SU-DHL-6 (cell line): ENCODE results near the gene EFNB1.

Experiments used
- H2AFZ ChIP-seq: fragments of 200-600 bp; sonication (generic); 2 replicates; pipeline ENCODE4 v1.6.1; 2014; ENCODE audit warnings: low read depth, mild to moderate bottlenecking, moderate library complexity, mixed read lengths, antibody characterized with exemption, low read length; ENCODE audit not compliant: severe bottlenecking
- H3F3A ChIP-seq: fragments of 200-600 bp; shearing (Covaris generic); 2 replicates; pipeline ENCODE4 v1.6.0; 2016; ENCODE audit warnings: antibody characterized with exemption, mild to moderate bottlenecking; ENCODE audit not compliant: insufficient read depth
- H3K27ac ChIP-seq: fragments of 200-600 bp; sonication (generic); 2 replicates; pipeline ENCODE4 v1.5.1; 2016; ENCODE audit warnings: low read depth, mild to moderate bottlenecking, low read length, moderate library complexity, mixed read lengths
- H3K27me3 ChIP-seq: fragments of 200-600 bp; sonication (generic), shearing (Covaris generic); 2 replicates; pipeline ENCODE4 v1.6.0; 2014; ENCODE audit warnings: mild to moderate bottlenecking, low read length
- H3K36me3 ChIP-seq: fragments of 200-600 bp; sonication (generic); 2 replicates; pipeline ENCODE4 v1.6.1; 2014; ENCODE audit warnings: mild to moderate bottlenecking, low read length, mixed read lengths
- H3K4me2 ChIP-seq: fragments of 300-600, 200-600 bp; shearing (Covaris generic), sonication (generic); 2 replicates; pipeline ENCODE4 v1.6.0; 2014; ENCODE audit warnings: low read length, low read depth, mild to moderate bottlenecking; ENCODE audit not compliant: poor library complexity, severe bottlenecking
- H3K4me3 ChIP-seq: fragments of 200-600 bp; sonication (generic); 2 replicates; pipeline ENCODE4 v1.5.1; 2014; ENCODE audit warnings: antibody characterized with exemption, low read length, mild to moderate bottlenecking, mixed read lengths; ENCODE audit not compliant: insufficient read depth, poor library complexity, severe bottlenecking
- H3K79me2 ChIP-seq: fragments of 200-600 bp; sonication (generic); 2 replicates; pipeline ENCODE4 v1.6.1; 2014; ENCODE audit warnings: mild to moderate bottlenecking, low read length, moderate library complexity; ENCODE audit not compliant: insufficient read depth
- H3K9ac ChIP-seq: fragments of 200-600 bp; sonication (generic); 2 replicates; pipeline ENCODE4 v1.7.0; 2014; ENCODE audit warnings: mild to moderate bottlenecking, low read length
- H3K9me2 ChIP-seq: fragments of 200-600 bp; sonication (generic); replicated peaks from 2 replicates; pipeline ENCODE4 v1.6.1; 2014; ENCODE audit warnings: low read length; ENCODE audit not compliant: insufficient read depth
- H3K9me3 ChIP-seq: fragments of 200-600 bp; sonication (generic); 2 replicates; pipeline ENCODE4 v1.6.1; 2014; ENCODE audit warnings: low read length, mixed read lengths; ENCODE audit not compliant: insufficient read depth
- H4K20me1 ChIP-seq: fragments of 200-600 bp; sonication (generic); 2 replicates; pipeline ENCODE4 v1.6.1; 2014; ENCODE audit warnings: low read depth, mild to moderate bottlenecking, antibody characterized with exemption, low read length, moderate library complexity, mixed read lengths
- EZH2phosphoT487 ChIP-seq: fragments of 200-600 bp; sonication (generic), shearing (Covaris generic); conservative IDR thresholded peaks from 2 replicates; pipeline ENCODE4 v1.6.1; 2018; ENCODE audit warnings: mild to moderate bottlenecking, antibody characterized with exemption, low read length, moderate library complexity, mixed read lengths
- TF ChIP-seq, protein P1 (sequence below): fragments of 200-600 bp; sonication (generic); IDR thresholded peaks from one replicate; pipeline ENCODE4 v1.5.1; 2017; ENCODE audit warnings: antibody characterized with exemption, mild to moderate bottlenecking, low read length, moderate library complexity; ENCODE audit not compliant: insufficient read depth, poor library complexity, severe bottlenecking

The EFNB1 gene

GRCh38 chrX:68838571-68838910 is 9.7 kb downstream of the EFNB1 start:
- TF ChIP-seq, protein P1, sequence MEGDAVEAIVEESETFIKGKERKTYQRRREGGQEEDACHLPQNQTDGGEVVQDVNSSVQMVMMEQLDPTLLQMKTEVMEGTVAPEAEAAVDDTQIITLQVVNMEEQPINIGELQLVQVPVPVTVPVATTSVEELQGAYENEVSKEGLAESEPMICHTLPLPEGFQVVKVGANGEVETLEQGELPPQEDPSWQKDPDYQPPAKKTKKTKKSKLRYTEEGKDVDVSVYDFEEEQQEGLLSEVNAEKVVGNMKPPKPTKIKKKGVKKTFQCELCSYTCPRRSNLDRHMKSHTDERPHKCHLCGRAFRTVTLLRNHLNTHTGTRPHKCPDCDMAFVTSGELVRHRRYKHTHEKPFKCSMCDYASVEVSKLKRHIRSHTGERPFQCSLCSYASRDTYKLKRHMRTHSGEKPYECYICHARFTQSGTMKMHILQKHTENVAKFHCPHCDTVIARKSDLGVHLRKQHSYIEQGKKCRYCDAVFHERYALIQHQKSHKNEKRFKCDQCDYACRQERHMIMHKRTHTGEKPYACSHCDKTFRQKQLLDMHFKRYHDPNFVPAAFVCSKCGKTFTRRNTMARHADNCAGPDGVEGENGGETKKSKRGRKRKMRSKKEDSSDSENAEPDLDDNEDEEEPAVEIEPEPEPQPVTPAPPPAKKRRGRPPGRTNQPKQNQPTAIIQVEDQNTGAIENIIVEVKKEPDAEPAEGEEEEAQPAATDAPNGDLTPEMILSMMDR: no peak
- TF ChIP-seq EZH2phosphoT487: no peak
- Histone ChIP-seq H3K27ac (no peak overlapping the region), H3K4me2 (no peak overlapping the region), H3K36me3 (no peaks in the 10 kb centered on the region), H3F3A (no peaks in the 10 kb centered on the region), H2AFZ (no peak overlapping the region), H4K20me1 (no peaks in the 10 kb centered on the region), H3K9me2 (no peaks in the 10 kb centered on the region), H3K27me3 (no peaks in the 10 kb centered on the region), H3K79me2 (no peaks in the 10 kb centered on the region), H3K9me3 (no peaks in the 10 kb centered on the region), H3K9ac (no peak overlapping the region), H3K4me3 (no peak overlapping the region)

DNA sequence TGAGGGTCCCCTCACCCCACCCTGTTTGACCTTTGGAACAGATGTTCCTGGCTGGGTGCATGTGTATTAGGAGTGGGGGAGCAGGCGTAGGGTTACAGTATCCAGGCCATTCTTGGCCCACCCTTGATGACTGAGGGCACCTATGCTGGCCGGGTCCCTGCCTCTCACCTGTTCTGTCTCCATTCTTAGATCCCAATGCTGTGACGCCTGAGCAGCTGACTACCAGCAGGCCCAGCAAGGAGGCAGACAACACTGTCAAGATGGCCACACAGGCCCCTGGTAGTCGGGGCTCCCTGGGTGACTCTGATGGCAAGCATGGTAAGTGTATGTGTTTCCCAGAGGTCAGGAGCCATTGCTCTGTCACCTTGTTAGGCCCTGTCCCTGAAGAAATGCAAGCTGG is 10.9 kb downstream of the EFNB1 start:
- no peak overlapping the region for H2AFZ ChIP-seq
- no peaks in the 10 kb centered on the region for H3K36me3 ChIP-seq
- H3K27ac ChIP-seq: no peak overlapping the region
- H3K27me3 ChIP-seq: no peaks in the 10 kb centered on the region
- H3K9me3 ChIP-seq: no peaks in the 10 kb centered on the region
- no peaks in the 10 kb centered on the region for H3F3A ChIP-seq
- H4K20me1 ChIP-seq: no peaks in the 10 kb centered on the region
- no peaks in the 10 kb centered on the region for H3K79me2 ChIP-seq
- no peak overlapping the region for H3K4me3 ChIP-seq
- no peak for TF ChIP-seq EZH2phosphoT487
- TF ChIP-seq, protein P1: no peak
- H3K4me2 ChIP-seq: no peak overlapping the region
- no peak overlapping the region for H3K9ac ChIP-seq
- no peaks in the 10 kb centered on the region for H3K9me2 ChIP-seq

DNA sequence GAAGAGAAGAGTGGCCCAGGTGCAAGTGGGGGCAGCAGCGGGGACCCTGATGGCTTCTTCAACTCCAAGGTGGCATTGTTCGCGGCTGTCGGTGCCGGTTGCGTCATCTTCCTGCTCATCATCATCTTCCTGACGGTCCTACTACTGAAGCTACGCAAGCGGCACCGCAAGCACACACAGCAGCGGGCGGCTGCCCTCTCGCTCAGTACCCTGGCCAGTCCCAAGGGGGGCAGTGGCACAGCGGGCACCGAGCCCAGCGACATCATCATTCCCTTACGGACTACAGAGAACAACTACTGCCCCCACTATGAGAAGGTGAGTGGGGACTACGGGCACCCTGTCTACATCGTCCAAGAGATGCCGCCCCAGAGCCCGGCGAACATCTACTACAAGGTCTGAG is 11.4 kb downstream of the EFNB1 start:
- H4K20me1 ChIP-seq: no peaks in the 10 kb centered on the region
- H3K9me3 ChIP-seq: no peaks in the 10 kb centered on the region
- H3K27ac ChIP-seq: no peak overlapping the region
- H3K4me2 ChIP-seq: no peak overlapping the region
- H3K9me2 ChIP-seq: no peaks in the 10 kb centered on the region
- no peak overlapping the region for H3K4me3 ChIP-seq
- H3F3A ChIP-seq: no peaks in the 10 kb centered on the region
- H3K9ac ChIP-seq: no peak overlapping the region
- no peak overlapping the region for H2AFZ ChIP-seq
- H3K27me3 ChIP-seq: no peaks in the 10 kb centered on the region
- H3K79me2 ChIP-seq: no peaks in the 10 kb centered on the region
- H3K36me3 ChIP-seq: no peaks in the 10 kb centered on the region
- TF ChIP-seq EZH2phosphoT487: no peak
- TF ChIP-seq, protein P1: no peak
